Esophagus muscularis mucosa (tissue), 4 donors: ENCODE data around the gene IRAG1.

Source experiments
- CTCF ChIP-seq, 3 experiments: fragments of 200-600 bp in 2 of 3; fragments of 450-650 bp in 1 of 3; sonication (generic) in 2 of 3; IDR thresholded peaks; one replicate each; pipeline ENCODE4 v1.5.1; 2017 to 2019; ENCODE audit warnings: antibody characterized with exemption in 3 of 3, mild to moderate bottlenecking in 2 of 3, moderate library complexity in 1 of 3
- EP300 ChIP-seq: sonication (generic); formaldehyde crosslinking; IDR thresholded peaks from one replicate; pipeline ENCODE4 v1.6.1; 2017; ENCODE audit warnings: antibody characterized with exemption
- POLR2AphosphoS5 ChIP-seq, 2 donors: sonication (generic); formaldehyde crosslinking; IDR thresholded peaks; one replicate each; pipeline ENCODE4 v1.6.1; 2017; ENCODE audit warnings: antibody characterized with exemption in 2 of 2

- TF ChIP-seq CTCF (IDR thresholded peaks at IDR 0.05) (no peak), POLR2AphosphoS5 (IDR thresholded peaks at IDR 0.05) (no peak), EP300 (no peak)
Observed at GRCh38 chr11:10715571-10715970, 22.0 kb upstream of the IRAG1 start.
